Activated T-helper 17 cell treated with anti-CD3 and anti-CD28 coated beads, Interleukin-2, amount 50 U/mL, for 72 hours (primary cell): Measurements from ENCODE around the gene TP73. TPM values are rescaled to one million over a fixed set of nuclear protein-coding genes. Genes with fewer than 3 reads are reported as not detected.

ENCODE experiments used
- ATAC-seq: fragments of 150-1000 bp; cut with Tn5 transposase; replicated peaks from 2 replicates; pipeline ENCODE4 v1.10.0; 2021; ENCODE audit warnings: mild to moderate bottlenecking, moderate library complexity
- H3K27ac Mint-ChIP-seq: one replicate; pipeline ENCODE4 v1.8.0; 2022; ENCODE audit warnings: mixed read lengths
- H3K27me3 Mint-ChIP-seq: one replicate; pipeline ENCODE4 v1.8.0; 2022; ENCODE audit warnings: mixed read lengths
- H3K36me3 Mint-ChIP-seq: one replicate; pipeline ENCODE4 v1.8.0; 2022; ENCODE audit warnings: low read depth, mild to moderate bottlenecking, mixed read lengths
- H3K4me1 Mint-ChIP-seq: one replicate; pipeline ENCODE4 v1.8.0; 2022; ENCODE audit warnings: mixed read lengths
- H3K4me3 Mint-ChIP-seq: one replicate; pipeline ENCODE4 v1.8.0; 2022; ENCODE audit warnings: mild to moderate bottlenecking, mixed read lengths
- H3K9me3 Mint-ChIP-seq: one replicate; pipeline ENCODE4 v1.8.0; 2022; ENCODE audit warnings: mixed read lengths
- total RNA-seq, 2 donors: library from RNA; stranded (reverse); gene quantifications; one replicate each; pipeline ENCODE4 v1.2.3, GENCODE V29; 2022

TP73 gene
- total RNA-seq, 2 donors from 2014 or later, result 0.95 to 1.1 TPM

DNA sequence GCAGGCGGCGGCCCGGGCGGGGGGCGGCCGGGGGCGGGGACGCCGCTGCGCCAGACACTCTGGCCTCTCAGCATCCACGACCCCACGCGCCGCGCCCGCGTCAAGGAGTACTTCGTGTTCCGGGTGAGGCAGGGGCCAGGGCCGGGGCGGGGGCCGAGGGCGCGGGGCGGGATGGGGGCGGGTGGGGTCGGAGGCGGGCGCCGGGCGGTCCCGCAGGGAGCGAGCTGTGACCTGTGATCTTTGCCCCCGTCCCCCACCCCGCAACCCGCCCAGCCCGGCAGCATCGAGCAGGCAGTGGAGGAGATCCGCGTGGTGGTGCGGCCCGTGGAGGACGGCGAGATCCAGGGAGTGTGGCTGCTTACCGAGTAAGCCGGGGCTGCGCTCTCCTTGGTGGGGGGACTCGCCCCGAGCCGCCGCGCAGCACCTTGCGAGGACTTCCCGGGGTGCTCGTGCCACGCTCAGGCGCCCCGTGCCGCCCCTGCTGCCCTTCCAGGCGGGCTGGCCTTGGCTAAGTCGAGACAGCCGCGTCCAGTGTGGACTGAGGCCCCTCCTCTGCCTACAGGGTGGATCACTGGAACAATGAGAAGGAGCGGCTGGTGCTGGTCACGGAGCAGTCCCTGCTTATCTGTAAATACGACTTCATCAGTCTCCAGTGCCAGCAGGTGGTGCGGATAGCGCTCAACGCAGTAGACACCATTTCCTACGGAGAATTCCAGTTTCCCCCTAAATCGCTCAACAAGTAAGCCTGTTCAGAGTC, 27.0 kb upstream of the TP73 start:
- peak; percentile 3 for ATAC-seq
- Mint-ChIP-seq H3K9me3 (no peaks in the 10 kb centered on the region), H3K27ac (no peak overlapping the region)

DNA sequence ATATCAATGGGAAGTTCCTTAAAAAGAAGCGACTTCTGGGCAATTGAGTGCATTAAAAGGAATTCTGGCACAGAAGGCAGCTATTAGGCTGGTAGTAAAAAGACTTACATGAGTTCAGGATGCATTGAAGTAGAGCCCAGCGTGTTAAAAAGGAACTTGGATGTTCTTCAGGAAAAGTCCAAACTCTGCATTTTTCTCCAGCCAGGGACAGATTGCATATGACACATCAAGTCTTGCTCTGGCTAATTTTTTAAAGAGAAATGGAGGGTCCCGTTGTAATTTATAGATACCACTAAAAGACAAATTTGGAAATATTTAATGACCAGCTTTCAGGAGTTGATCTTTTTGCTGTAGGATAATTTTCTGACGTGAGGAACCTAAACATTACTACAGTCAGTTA, 26.3 kb upstream of the TP73 start:
- H3K4me1 Mint-ChIP-seq, result peaks cover 22% of the 10 kb centered on the region
- no peaks in the 10 kb centered on the region for H3K9me3 Mint-ChIP-seq
- no peak for ATAC-seq
- H3K36me3 Mint-ChIP-seq, result peaks cover 38% of the 10 kb centered on the region
- peak overlapping the region; percentile 92 for H3K4me3 Mint-ChIP-seq
- no peaks in the 10 kb centered on the region for H3K27me3 Mint-ChIP-seq
- no peak overlapping the region for H3K27ac Mint-ChIP-seq

More for the DNA sequence above, 27.0 kb upstream of the TP73 start:
- peaks cover 22% of the 10 kb centered on the region for H3K4me1 Mint-ChIP-seq
- peak overlapping the region; percentile 92 for H3K4me3 Mint-ChIP-seq
- no peaks in the 10 kb centered on the region for H3K27me3 Mint-ChIP-seq
- peaks cover 36% of the 10 kb centered on the region for H3K36me3 Mint-ChIP-seq

DNA sequence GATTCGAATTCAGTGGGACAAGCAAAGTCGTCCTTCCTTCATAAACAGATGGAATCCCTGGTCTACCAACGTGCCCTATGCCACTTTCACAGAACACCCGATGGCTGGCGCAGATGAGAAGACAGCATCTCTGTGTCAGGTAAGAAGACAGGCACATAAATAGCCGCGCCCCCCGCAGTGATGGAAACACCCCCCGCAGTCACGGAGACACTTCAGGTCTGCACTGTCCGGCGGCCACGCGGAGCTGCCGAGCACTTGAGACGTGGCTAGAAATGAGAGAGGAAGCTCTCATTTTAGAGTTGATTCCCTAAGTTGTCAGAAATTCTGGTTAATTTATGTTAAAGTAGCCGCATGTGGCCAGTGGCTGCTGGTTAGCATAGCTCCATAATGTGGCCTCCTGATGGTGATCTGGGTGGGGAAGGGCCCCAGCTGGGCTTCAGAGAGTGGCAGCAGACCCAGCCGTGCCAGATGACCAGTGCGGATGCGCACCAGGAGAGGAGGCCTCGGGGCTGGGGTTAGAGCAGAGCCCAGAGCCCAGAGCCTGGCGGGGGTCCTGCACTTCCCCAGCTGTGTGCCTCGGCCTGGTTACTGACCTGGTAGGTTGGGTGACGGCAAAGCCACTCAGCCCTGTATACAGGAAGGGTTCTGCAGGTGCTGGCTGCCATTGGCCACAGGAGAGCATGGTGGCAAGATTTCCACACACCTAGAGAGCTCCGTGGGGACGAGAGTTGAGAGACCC, 24.6 kb upstream of the TP73 start:
- H3K27me3 Mint-ChIP-seq, result no peaks in the 10 kb centered on the region
- no peak overlapping the region for H3K4me3 Mint-ChIP-seq
- no peak overlapping the region for H3K27ac Mint-ChIP-seq
- ATAC-seq, result no peak
- H3K36me3 Mint-ChIP-seq, result peaks cover 40% of the 10 kb centered on the region
- H3K4me1 Mint-ChIP-seq, result peaks cover 22% of the 10 kb centered on the region
- no peaks in the 10 kb centered on the region for H3K9me3 Mint-ChIP-seq

DNA sequence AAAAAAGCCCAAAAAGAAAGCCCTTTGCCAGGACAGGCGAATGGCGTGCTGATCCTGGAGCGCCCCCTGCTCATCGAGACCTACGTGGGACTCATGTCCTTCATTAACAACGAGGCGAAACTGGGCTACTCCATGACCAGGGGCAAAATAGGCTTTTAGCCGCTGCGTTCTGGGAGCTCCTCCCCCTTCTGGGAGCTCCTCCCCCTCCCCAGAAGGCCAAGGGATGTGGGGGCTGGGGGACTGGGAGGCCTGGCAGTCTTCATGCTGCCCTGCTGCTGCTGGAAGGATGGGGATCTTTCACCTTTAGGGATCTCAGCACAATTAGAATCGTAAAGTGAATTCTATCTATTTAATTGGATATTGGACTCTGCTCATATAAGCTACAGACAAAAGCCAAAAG, 23.9 kb upstream of the TP73 start:
- Mint-ChIP-seq H3K4me3 (no peak overlapping the region), H3K27ac (no peak overlapping the region), H3K36me3 (peaks cover 48% of the 10 kb centered on the region), H3K9me3 (no peaks in the 10 kb centered on the region), H3K4me1 (peaks cover 17% of the 10 kb centered on the region), H3K27me3 (no peaks in the 10 kb centered on the region)
- no peak for ATAC-seq

DNA sequence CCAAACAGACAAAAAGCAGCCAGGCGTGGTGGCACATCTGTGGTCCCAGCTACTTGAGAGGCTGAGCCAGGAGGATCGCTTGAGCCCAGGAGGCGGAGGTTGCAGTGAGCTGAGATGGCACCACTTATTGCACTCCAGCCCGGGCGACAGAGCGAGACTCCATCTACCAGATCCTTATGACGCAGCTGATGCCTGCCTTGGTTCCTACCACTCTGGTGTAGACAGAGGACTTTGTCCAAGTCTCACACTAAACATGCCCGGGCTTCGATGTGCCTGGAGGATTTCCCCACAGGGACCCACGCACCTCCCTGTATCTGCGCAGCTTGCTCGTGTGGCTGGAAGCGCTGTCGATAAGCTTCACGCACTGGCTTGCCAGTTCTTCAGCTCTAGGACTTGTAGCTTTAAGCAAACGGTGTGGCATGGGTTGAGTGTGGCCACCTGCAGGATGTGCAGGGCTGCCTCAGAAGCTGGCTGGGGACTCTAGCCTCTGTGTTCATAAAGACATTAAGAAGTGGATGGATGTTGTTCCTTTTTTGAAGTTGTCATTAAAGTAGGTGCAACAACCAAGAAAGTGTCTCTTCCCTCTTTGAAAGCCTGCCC, 22.7 kb upstream of the TP73 start:
- no peak overlapping the region for H3K4me3 Mint-ChIP-seq
- peaks cover 54% of the 10 kb centered on the region for H3K36me3 Mint-ChIP-seq
- peaks cover 7% of the 10 kb centered on the region for H3K4me1 Mint-ChIP-seq
- H3K27ac Mint-ChIP-seq, result peak overlapping the region; percentile 73
- no peaks in the 10 kb centered on the region for H3K9me3 Mint-ChIP-seq
- no peaks in the 10 kb centered on the region for H3K27me3 Mint-ChIP-seq
- ATAC-seq, result no peak

DNA sequence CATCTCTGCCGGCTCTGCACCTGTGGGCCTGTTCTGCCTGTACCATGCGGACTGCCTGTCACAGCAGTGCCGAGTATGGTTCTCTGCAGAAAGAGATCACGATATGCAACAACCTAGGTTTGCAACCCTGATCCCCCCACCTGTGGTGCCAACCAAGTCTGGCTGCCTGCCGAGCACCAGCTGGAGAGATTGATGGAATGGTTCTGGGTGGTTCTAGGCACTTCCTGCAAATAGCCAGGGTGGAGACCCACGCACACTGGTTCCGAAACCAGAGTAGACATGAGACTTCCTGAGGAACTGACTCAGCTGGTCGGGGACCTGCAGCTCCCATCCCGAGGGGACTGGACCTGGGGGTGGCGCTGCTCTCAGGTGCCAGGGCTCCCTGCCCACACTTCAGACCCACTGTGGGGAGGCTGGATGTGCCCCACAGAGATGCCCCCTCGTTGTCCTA, 22.1 kb upstream of the TP73 start:
- H3K36me3 Mint-ChIP-seq, result peaks cover 59% of the 10 kb centered on the region

DNA sequence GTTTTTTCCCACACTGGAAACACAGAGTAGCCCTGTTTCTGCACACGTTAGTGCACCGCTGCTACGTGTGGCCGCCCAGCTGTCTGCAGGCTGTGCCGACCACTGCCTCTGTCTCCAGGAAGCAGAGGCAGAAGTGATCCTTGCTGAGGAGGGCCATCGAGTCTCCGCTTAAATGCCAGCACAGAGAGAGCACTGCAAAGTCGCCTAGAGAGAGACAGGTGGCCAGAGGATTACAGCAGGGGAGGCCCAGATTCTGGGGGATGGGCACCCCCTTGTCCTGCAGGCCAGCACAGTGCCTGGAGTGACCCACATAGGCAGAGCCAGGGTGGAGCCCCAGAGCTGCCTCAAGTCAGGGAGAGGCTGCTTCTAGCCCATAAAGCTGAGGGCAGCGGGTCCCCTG, 21.4 kb upstream of the TP73 start:
- Mint-ChIP-seq H3K36me3 (peaks cover 66% of the 10 kb centered on the region), H3K27ac (no peak overlapping the region), H3K4me3 (no peak overlapping the region)

More for the DNA sequence above, 22.1 kb upstream of the TP73 start:
- Mint-ChIP-seq H3K4me1 (peaks cover 7% of the 10 kb centered on the region), H3K4me3 (no peak overlapping the region), H3K27ac (peak overlapping the region; percentile 73), H3K9me3 (no peaks in the 10 kb centered on the region), H3K27me3 (no peaks in the 10 kb centered on the region)
- ATAC-seq, result no peak

DNA sequence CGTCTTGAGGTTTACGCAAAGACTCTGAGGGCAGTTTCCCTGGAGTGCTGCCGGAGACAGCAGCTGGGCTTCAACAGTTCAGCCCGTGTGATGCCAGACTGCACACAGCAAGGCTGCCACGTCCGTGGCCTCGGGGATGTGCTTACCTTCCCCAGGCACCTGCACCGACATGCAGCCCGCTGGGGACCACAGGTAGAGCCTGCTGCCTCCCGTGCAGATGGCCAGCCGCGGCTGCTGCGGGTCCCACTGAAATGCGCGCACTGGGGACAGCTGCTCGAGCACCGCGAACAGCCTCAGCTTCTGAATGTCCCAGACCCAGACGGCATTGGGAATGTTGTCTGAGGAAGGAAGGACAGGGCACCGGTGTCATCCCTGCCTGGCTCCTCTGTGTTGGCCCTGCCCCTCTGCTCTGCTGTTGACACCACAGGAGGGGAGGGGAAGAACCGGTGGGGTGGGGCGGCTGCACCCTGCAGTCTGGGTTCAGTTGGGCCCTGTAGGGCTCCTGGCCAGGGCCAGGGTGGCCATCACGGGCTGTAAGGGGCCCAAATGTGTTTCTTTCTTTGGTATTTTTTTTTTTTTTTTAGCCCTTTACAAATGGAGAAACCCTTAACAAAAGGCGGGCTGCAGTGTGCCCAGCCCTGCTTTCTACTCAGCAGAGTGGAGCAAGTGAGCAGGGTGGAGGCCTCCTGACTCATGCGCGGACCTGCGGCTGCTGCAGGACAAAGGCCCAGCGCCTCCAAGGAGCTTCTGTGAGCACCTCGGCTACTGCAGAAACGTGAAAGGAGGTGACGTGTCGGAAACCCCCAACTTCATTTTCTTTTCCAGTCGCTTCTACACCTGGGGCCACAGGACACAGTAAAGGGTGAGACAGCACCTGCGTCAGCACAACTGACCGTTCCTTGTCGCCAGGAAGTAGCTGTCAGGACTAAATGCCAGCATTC, 20.7 kb upstream of the TP73 start:
- Mint-ChIP-seq H3K36me3 (peaks cover 67% of the 10 kb centered on the region), H3K4me3 (no peak overlapping the region), H3K4me1 (no peaks in the 10 kb centered on the region), H3K27me3 (no peaks in the 10 kb centered on the region), H3K9me3 (no peaks in the 10 kb centered on the region), H3K27ac (no peak overlapping the region)
- ATAC-seq, result no peak

More for the DNA sequence above, 21.4 kb upstream of the TP73 start:
- ATAC-seq, result no peak
- H3K9me3 Mint-ChIP-seq, result no peaks in the 10 kb centered on the region
- no peaks in the 10 kb centered on the region for H3K27me3 Mint-ChIP-seq
- H3K4me1 Mint-ChIP-seq, result peaks cover 4% of the 10 kb centered on the region

DNA sequence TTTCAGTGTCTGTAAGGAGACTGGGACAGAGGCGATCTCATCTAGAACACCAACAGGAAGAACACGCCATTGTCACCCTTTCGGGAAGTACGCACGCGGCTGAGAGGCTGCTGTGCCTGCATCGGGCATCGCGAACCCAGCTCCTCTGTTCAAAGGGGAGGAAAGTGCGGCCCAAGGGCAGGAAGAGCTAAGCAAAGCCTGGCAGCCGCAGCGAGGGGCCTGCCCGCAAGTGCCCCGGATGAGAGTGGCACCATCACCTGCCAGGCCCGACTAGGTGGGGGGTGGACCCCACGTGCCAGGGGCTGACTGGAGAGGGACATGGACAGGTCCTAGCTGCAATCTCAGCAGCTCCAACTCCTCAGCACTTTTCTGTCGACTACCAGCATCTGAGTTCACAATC, 20.0 kb upstream of the TP73 start:
- H3K4me1 Mint-ChIP-seq, result no peaks in the 10 kb centered on the region
- H3K4me3 Mint-ChIP-seq, result no peak overlapping the region
- H3K27me3 Mint-ChIP-seq, result no peaks in the 10 kb centered on the region
- no peak overlapping the region for H3K27ac Mint-ChIP-seq
- H3K36me3 Mint-ChIP-seq, result peaks cover 70% of the 10 kb centered on the region
- H3K9me3 Mint-ChIP-seq, result no peaks in the 10 kb centered on the region
- ATAC-seq, result no peak

DNA sequence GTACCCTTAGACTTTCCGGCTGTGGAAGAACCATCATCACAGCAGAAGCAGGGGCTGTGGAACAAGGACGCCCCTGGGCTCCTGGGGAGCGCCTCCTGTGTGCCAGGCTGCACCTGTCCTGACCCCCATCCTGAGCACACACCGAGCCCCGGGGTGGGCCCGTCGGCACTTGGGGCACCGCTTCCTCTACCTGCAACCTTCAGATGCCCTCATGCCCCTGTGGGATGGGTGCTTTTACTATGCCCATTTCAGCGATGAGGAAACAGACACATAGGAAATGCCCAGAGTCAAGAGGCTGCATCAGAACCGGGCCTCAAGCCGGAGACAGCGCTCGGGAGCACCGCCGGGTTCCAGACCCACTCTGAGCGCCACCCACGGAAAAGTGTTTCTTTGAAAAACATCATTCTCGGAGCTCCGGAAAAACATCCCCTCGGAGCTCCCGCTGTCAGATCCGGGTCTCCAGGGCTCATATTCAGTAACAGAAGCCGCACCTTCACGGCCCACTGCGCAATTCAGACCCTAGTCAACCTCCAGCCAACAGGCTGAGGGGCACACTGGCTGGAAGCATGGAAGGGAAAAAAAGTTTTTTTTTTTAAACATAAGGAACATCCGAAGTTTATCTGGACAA, 19.5 kb upstream of the TP73 start:
- no peaks in the 10 kb centered on the region for H3K27me3 Mint-ChIP-seq
- no peak for ATAC-seq
- no peaks in the 10 kb centered on the region for H3K9me3 Mint-ChIP-seq
- H3K27ac Mint-ChIP-seq, result no peak overlapping the region
- peaks cover 70% of the 10 kb centered on the region for H3K36me3 Mint-ChIP-seq
- H3K4me1 Mint-ChIP-seq, result no peaks in the 10 kb centered on the region
- no peak overlapping the region for H3K4me3 Mint-ChIP-seq

DNA sequence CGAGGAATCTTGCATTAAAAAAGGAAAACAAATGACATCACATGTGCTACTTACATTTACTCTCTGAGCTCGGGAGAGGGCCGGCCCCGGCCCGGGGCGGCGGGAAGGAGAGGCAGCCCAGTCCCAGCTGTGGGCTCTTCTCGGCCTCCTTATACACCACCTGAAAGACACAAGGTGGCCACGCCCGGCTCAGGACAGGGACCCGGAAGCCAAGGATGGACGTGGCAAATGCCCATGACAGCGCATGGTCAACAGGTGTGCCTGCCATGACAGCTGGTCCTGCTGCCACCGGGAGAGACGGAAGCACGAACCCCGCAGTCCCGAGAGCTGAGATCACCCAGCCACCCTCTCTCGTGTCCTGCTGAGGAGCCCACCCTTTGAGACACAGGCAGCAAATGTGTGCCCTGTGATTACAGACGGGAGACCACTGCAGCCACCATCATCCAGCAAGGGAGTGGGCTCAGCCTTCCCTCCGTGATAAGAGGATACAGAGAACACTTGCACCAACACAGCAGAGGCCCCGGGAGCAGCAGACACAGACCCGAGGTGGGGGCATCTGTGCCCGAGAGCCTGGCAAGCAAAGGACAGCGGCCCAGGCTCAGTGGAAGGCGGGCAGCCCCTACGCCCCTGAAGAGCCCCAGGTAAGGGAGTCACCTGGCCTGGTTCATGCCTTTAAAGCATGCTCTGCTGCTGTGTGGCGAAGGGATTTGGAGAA, 18.8 kb upstream of the TP73 start:
- H3K4me3 Mint-ChIP-seq, result no peak overlapping the region
- no peak overlapping the region for H3K27ac Mint-ChIP-seq
- no peaks in the 10 kb centered on the region for H3K4me1 Mint-ChIP-seq
- ATAC-seq, result no peak
- peaks cover 70% of the 10 kb centered on the region for H3K36me3 Mint-ChIP-seq
- H3K9me3 Mint-ChIP-seq, result no peaks in the 10 kb centered on the region
- no peaks in the 10 kb centered on the region for H3K27me3 Mint-ChIP-seq

DNA sequence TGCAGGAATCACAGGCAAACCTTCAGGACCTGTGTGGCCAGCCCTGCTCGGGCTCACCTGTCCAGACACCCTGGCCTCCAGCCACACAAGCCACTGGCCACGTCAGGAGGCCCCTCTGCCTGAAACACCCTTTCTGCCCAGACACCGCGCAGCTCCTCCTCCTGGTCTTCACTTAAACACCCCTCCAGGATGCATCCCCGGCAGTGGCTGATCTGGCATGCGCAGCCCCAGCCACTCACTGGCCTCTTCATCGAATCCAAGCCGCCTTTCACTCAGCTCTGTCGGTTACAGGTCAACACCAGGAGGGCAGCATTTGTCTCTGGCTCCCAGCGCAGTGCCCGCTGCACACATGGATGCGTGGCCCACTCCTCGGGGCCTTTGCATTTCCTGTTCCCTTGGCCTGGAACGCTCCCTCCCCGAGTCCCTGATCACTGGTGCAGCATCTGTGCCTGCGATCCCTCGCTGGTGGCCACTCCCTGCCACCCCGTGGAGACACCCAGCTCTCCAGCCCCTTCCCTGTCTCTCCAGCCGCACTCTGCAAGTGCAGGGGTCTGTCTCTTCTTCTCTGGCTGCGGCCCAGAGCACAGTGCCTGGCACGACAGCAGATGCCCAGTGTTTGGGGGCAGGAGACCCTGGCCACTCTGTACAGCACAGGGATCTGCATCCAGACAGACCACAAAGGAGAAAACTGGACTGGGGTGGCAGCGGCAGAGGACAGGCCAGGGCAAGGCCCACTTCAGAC, 18.1 kb upstream of the TP73 start:
- Mint-ChIP-seq H3K27ac (no peak overlapping the region), H3K9me3 (no peaks in the 10 kb centered on the region), H3K4me1 (no peaks in the 10 kb centered on the region), H3K27me3 (no peaks in the 10 kb centered on the region), H3K36me3 (peaks cover 69% of the 10 kb centered on the region), H3K4me3 (no peak overlapping the region)
- no peak for ATAC-seq

DNA sequence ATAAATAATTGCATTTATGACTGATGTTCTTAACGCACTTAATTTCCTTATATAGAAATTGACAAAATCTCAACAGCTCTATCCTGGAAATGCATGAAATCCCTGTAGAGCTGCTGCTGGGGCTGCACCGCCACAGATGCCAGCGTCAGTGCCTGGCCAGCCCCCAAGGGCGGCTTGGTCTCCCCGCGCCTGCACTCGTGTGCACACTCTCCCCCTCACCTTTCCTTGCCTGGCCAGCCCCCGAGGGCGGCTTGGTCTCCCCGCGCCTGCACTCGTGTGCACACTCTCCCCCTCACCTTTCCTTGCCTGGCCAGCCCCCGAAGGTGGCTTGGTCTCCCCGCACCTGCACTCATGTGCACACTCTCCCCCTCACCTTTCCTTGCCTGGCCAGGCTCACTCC, 16.2 kb upstream of the TP73 start:
- no peaks in the 10 kb centered on the region for H3K9me3 Mint-ChIP-seq
- H3K27me3 Mint-ChIP-seq, result no peaks in the 10 kb centered on the region

More for the DNA sequence above, 16.2 kb upstream of the TP73 start:
- no peaks in the 10 kb centered on the region for H3K4me1 Mint-ChIP-seq
- ATAC-seq, result no peak
- H3K27ac Mint-ChIP-seq, result no peak overlapping the region
- H3K36me3 Mint-ChIP-seq, result peaks cover 64% of the 10 kb centered on the region
- no peak overlapping the region for H3K4me3 Mint-ChIP-seq
